ENCODE data around the gene GADD45GIP1. TPM values are rescaled to one million over a fixed set of nuclear protein-coding genes. Genes with fewer than 3 reads are reported as not detected.

GADD45GIP1 gene
- total RNA-seq, 1 experiment from 2014 or later: 29.1 TPM

GRCh38 chr19:12985049-12985776 is 28.2 kb upstream of the GADD45GIP1 start:
- Histone ChIP-seq H2AFZ (no peak overlapping the region), H3K4me3 (no peak overlapping the region), H3K36me3 (ENCODE audit: low read depth) (no peaks in the 10 kb centered on the region), H3K9me2 (ENCODE audit: insufficient read depth) (no peaks in the 10 kb centered on the region), H3K9me3 (ENCODE audit: insufficient read depth, low read depth) (no peaks in the 10 kb centered on the region), H3K4me1 (replicated peaks; ENCODE audit: insufficient read depth) (peaks cover 15% of the 10 kb centered on the region), H3K79me2 (ENCODE audit: low read depth) (no peaks in the 10 kb centered on the region), H3K27me3 (ENCODE audit: insufficient read depth, low read depth) (peaks cover 19% of the 10 kb centered on the region), H3K4me2 (peak overlapping the region; percentile 55), H3K27ac (no peak overlapping the region), H4K20me1 (ENCODE audit: insufficient read depth) (no peaks in the 10 kb centered on the region), H3F3A (ENCODE audit: insufficient read depth, low read depth) (peaks cover 22% of the 10 kb centered on the region; the same call in 1 of the 2 replicates)
- DNase-seq: peak; percentile 74 to 83
- no peak for TF ChIP-seq EZH2 (IDR thresholded peaks at IDR 0.05; ENCODE audit: low read depth)
- TF ChIP-seq, protein P1, sequence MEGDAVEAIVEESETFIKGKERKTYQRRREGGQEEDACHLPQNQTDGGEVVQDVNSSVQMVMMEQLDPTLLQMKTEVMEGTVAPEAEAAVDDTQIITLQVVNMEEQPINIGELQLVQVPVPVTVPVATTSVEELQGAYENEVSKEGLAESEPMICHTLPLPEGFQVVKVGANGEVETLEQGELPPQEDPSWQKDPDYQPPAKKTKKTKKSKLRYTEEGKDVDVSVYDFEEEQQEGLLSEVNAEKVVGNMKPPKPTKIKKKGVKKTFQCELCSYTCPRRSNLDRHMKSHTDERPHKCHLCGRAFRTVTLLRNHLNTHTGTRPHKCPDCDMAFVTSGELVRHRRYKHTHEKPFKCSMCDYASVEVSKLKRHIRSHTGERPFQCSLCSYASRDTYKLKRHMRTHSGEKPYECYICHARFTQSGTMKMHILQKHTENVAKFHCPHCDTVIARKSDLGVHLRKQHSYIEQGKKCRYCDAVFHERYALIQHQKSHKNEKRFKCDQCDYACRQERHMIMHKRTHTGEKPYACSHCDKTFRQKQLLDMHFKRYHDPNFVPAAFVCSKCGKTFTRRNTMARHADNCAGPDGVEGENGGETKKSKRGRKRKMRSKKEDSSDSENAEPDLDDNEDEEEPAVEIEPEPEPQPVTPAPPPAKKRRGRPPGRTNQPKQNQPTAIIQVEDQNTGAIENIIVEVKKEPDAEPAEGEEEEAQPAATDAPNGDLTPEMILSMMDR (conservative IDR thresholded peaks at IDR 0.05): no peak
- CTCF ChIA-PET: interaction anchor here (0.6 to 1.9 kb wide), 8 partner anchors 20 to 1294 kb away, joined by 3 to 12 read pairs (median 4); no protein-coding TSS in a partner anchor
- BruUV-seq (replicated peaks): no TSS peak
- intact Hi-C loops (cut with micrococcal nuclease; ENCODE audit: unreplicated experiment): loop anchor here (1.0 to 2.0 kb wide), 2 partner anchors 49 to 110 kb away; no protein-coding TSS in a partner anchor
- POLR2A ChIA-PET (ENCODE audit: unreplicated experiment): interaction anchor here (0.5 to 0.8 kb wide), 4 partner anchors 18 to 165 kb away, joined by 3 to 7 read pairs (median 4); no protein-coding TSS in a partner anchor

GRCh38 chr19:12984683-12985048 is 27.6 kb upstream of the GADD45GIP1 start:
- ChIA-PET CTCF (interaction anchor here (0.7 to 1.9 kb wide), 7 partner anchors 19 to 1916 kb away, joined by 3 to 12 read pairs (median 3); no protein-coding TSS in a partner anchor), POLR2A (ENCODE audit: unreplicated experiment) (no interaction called here)
- Histone ChIP-seq H3K4me2 (peak overlapping the region; percentile 55), H3K4me1 (replicated peaks; ENCODE audit: insufficient read depth) (peaks cover 15% of the 10 kb centered on the region), H3F3A (ENCODE audit: insufficient read depth, low read depth) (peaks cover 22% of the 10 kb centered on the region; the same call in 1 of the 2 replicates), H3K79me2 (ENCODE audit: low read depth) (no peaks in the 10 kb centered on the region), H3K9me3 (ENCODE audit: insufficient read depth, low read depth) (no peaks in the 10 kb centered on the region), H3K27ac (no peak overlapping the region), H3K27me3 (ENCODE audit: insufficient read depth, low read depth) (peaks cover 19% of the 10 kb centered on the region), H2AFZ (no peak overlapping the region), H4K20me1 (ENCODE audit: insufficient read depth) (no peaks in the 10 kb centered on the region), H3K9me2 (ENCODE audit: insufficient read depth) (no peaks in the 10 kb centered on the region), H3K36me3 (ENCODE audit: low read depth) (no peaks in the 10 kb centered on the region), H3K4me3 (no peak overlapping the region)
- intact Hi-C loops (cut with micrococcal nuclease; ENCODE audit: unreplicated experiment): loop anchor here (1.0 to 2.0 kb wide), 2 partner anchors 50 to 110 kb away; no protein-coding TSS in a partner anchor
- BruUV-seq (replicated peaks): no TSS peak
- TF ChIP-seq EZH2 (IDR thresholded peaks at IDR 0.05; ENCODE audit: low read depth): no peak
- TF ChIP-seq, protein P1 (conservative IDR thresholded peaks at IDR 0.05): no peak
- no peak for DNase-seq

GRCh38 chr19:12984143-12984627 is 27.2 kb upstream of the GADD45GIP1 start:
- Histone ChIP-seq H2AFZ (no peak overlapping the region), H3K27ac (no peak overlapping the region), H3K27me3 (ENCODE audit: insufficient read depth, low read depth) (peaks cover 19% of the 10 kb centered on the region), H3K4me2 (peak overlapping the region; percentile 55), H3K9me3 (ENCODE audit: insufficient read depth, low read depth) (no peaks in the 10 kb centered on the region), H3F3A (ENCODE audit: insufficient read depth, low read depth) (peaks cover 22% of the 10 kb centered on the region; the same call in 1 of the 2 replicates), H3K79me2 (ENCODE audit: low read depth) (no peaks in the 10 kb centered on the region), H3K4me1 (replicated peaks; ENCODE audit: insufficient read depth) (peaks cover 15% of the 10 kb centered on the region), H3K4me3 (no peak overlapping the region), H3K9me2 (ENCODE audit: insufficient read depth) (no peaks in the 10 kb centered on the region), H4K20me1 (ENCODE audit: insufficient read depth) (no peaks in the 10 kb centered on the region), H3K36me3 (ENCODE audit: low read depth) (no peaks in the 10 kb centered on the region)
- POLR2A ChIA-PET (ENCODE audit: unreplicated experiment): no interaction called here
- DNase-seq: no peak
- intact Hi-C loops (cut with micrococcal nuclease; ENCODE audit: unreplicated experiment): loop anchor here (2.0 kb wide), 1 partner anchor 111 kb away; no protein-coding TSS in a partner anchor
- CTCF ChIA-PET: interaction anchor here (0.7 to 1.9 kb wide), 5 partner anchors 71 to 1916 kb away, joined by 3 to 12 read pairs (median 4); no protein-coding TSS in a partner anchor
- TF ChIP-seq EZH2 (IDR thresholded peaks at IDR 0.05; ENCODE audit: low read depth): no peak
- TF ChIP-seq, protein P1 (conservative IDR thresholded peaks at IDR 0.05): no peak
- no TSS peak for BruUV-seq (replicated peaks)

Measured in PC-9 (cell line).